HG03135 (cell line): ENCODE results near the gene EPYC.

Experiments
- ATAC-seq: cut with Tn5 transposase; IDR thresholded peaks from one replicate; pipeline ENCODE4 v1.9.1; 2021; ENCODE audit warnings: mild to moderate bottlenecking, moderate library complexity; ENCODE audit not compliant: unreplicated experiment

The EPYC gene

GRCh38 chr12:90959032-90959431 lies 45.7 kb downstream of the EPYC start:
- ATAC-seq, result no peak

GRCh38 chr12:90958347-90958746 lies 46.4 kb downstream of the EPYC start:
- no peak for ATAC-seq

GRCh38 chr12:90954921-90955320 lies 49.9 kb downstream of the EPYC start, which contains the start of gene CCER1:
Gene CCER1 (minus strand): TSS chr12:90955176. CDS start chr12:90954742, 434 bp downstream.
- ATAC-seq, result no peak

- no peak for ATAC-seq
Measured at GRCh38 chr12:90954428-90954827, 50.3 kb downstream of the EPYC start.

- no peak for ATAC-seq
Measured at GRCh38 chr12:90953956-90954421, 50.8 kb downstream of the EPYC start.

GRCh38 chr12:90951432-90952105 lies 53.2 kb downstream of the EPYC start:
- ATAC-seq, result no peak

GRCh38 chr12:90947869-90948268 lies 56.9 kb downstream of the EPYC start:
- ATAC-seq, result no peak

GRCh38 chr12:90945070-90945649 lies 59.6 kb downstream of the EPYC start:
- peak; percentile 68 for ATAC-seq

GRCh38 chr12:90943255-90943654 lies 61.5 kb downstream of the EPYC start:
- no peak for ATAC-seq

- peak; percentile 84 for ATAC-seq
Measured at GRCh38 chr12:90940872-90941499, 63.8 kb downstream of the EPYC start.

GRCh38 chr12:90939382-90939781 lies 65.4 kb downstream of the EPYC start:
- no peak for ATAC-seq

GRCh38 chr12:90938451-90938850 lies 66.3 kb downstream of the EPYC start:
- ATAC-seq, result no peak

- no peak for ATAC-seq
Measured at GRCh38 chr12:90937651-90938050, 67.1 kb downstream of the EPYC start.

- ATAC-seq, result no peak
Measured at GRCh38 chr12:90936230-90937005, 68.4 kb downstream of the EPYC start.

- ATAC-seq, result no peak
Measured at GRCh38 chr12:90925562-90925961, 79.2 kb downstream of the EPYC start.

GRCh38 chr12:90924406-90924805 lies 80.4 kb downstream of the EPYC start:
- ATAC-seq, result no peak

GRCh38 chr12:90922145-90922627 lies 82.6 kb downstream of the EPYC start:
- no peak for ATAC-seq

- no peak for ATAC-seq
Measured at GRCh38 chr12:90921536-90921935, 83.2 kb downstream of the EPYC start.

GRCh38 chr12:90920222-90920621 lies 84.5 kb downstream of the EPYC start:
- no peak for ATAC-seq

- no peak for ATAC-seq
Measured at GRCh38 chr12:90917431-90917830, 87.3 kb downstream of the EPYC start.

GRCh38 chr12:90916516-90916915 lies 88.3 kb downstream of the EPYC start:
- no peak for ATAC-seq
